ENCODE data around the gene TNPO2. TPM values are rescaled to one million over a fixed set of nuclear protein-coding genes. Genes with fewer than 3 reads are reported as not detected.
"Not testable (repeated sequence)": the region's sequence is repeated elsewhere in the genome, so short reads cannot be mapped to it uniquely, and the experiment has no call there.

TNPO2 gene
- total and polyA plus RNA-seq, 9 donors: 19.6 to 68.6 (median 55.8) TPM

GRCh38 chr19:12680034-12680433, 43.7 kb downstream of the TNPO2 start:
- DNase-seq: no peak
- peaks cover 2% of the 10 kb centered on the region for H3K4me1 ChIP-seq (ENCODE audit: control insufficient read depth, insufficient read depth, low read length)
- no peak overlapping the region for H3K4me3 ChIP-seq (ENCODE audit: low read length)
- H3K27ac ChIP-seq (ENCODE audit: low read length): no peak overlapping the region
- WGBS (ENCODE audit: insufficient coverage): 95% methylated on average over 8 of the region's 9 CpGs
- no peaks in the 10 kb centered on the region for H3K9me3 ChIP-seq (replicated peaks; ENCODE audit: control insufficient read depth, low read depth, low read length)
- no peaks in the 10 kb centered on the region for H3K27me3 ChIP-seq (ENCODE audit: control insufficient read depth, insufficient read depth, low read length)
- peaks cover 46% of the 10 kb centered on the region for H3K36me3 ChIP-seq (ENCODE audit: control insufficient read depth, insufficient read depth, low read length)

DNA sequence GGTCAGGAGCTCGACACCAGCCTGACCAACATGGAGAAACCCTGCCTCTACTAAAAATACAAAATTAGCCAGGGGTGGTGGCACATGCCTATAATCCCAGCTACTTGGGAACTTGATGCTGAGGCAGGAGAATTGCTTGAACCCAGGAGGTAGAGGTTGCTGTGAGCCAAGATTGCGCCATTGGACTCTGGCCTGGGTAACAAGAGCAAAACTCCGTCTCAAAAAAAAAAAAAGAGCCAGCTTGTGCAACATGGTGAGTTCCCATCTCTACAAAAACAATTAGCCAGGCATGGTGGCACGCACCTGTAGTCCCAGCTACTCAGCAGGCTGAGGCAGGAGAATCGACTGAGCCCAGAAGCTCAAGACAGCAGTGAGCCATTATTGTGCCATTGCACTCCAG, 45.7 kb downstream of the TNPO2 start:
- H3K9me3 ChIP-seq (replicated peaks; ENCODE audit: control insufficient read depth, low read depth, low read length); DNase-seq; H3K4me3 ChIP-seq (ENCODE audit: low read length); H3K4me1 ChIP-seq (ENCODE audit: control insufficient read depth, insufficient read depth, low read length); H3K27me3 ChIP-seq (ENCODE audit: control insufficient read depth, insufficient read depth, low read length); H3K27ac ChIP-seq (ENCODE audit: low read length): not testable (repeated sequence)
- H3K36me3 ChIP-seq (ENCODE audit: control insufficient read depth, insufficient read depth, low read length): peaks cover 61% of the 10 kb centered on the region
- WGBS (ENCODE audit: insufficient coverage): 85% methylated on average over 5 of the region's 5 CpGs

GRCh38 chr19:12676928-12677327, 46.8 kb downstream of the TNPO2 start:
- 78% methylated on average over 4 of the region's 12 CpGs for WGBS (ENCODE audit: insufficient coverage)
- no peak for DNase-seq
- no peaks in the 10 kb centered on the region for H3K9me3 ChIP-seq (replicated peaks; ENCODE audit: control insufficient read depth, low read depth, low read length)
- no peak overlapping the region for H3K4me3 ChIP-seq (ENCODE audit: low read length)
- H3K4me1 ChIP-seq (ENCODE audit: control insufficient read depth, insufficient read depth, low read length): peaks cover 2% of the 10 kb centered on the region
- no peaks in the 10 kb centered on the region for H3K27me3 ChIP-seq (ENCODE audit: control insufficient read depth, insufficient read depth, low read length)
- H3K27ac ChIP-seq (ENCODE audit: low read length): no peak overlapping the region
- H3K36me3 ChIP-seq (ENCODE audit: control insufficient read depth, insufficient read depth, low read length): peaks cover 71% of the 10 kb centered on the region

GRCh38 chr19:12676384-12676792, 47.3 kb downstream of the TNPO2 start:
- peaks cover 2% of the 10 kb centered on the region for H3K4me1 ChIP-seq (ENCODE audit: control insufficient read depth, insufficient read depth, low read length)
- H3K27me3 ChIP-seq (ENCODE audit: control insufficient read depth, insufficient read depth, low read length): no peaks in the 10 kb centered on the region
- H3K9me3 ChIP-seq (replicated peaks; ENCODE audit: control insufficient read depth, low read depth, low read length): no peaks in the 10 kb centered on the region
- H3K4me3 ChIP-seq (ENCODE audit: low read length): no peak overlapping the region
- no peak overlapping the region for H3K27ac ChIP-seq (ENCODE audit: low read length)
- H3K36me3 ChIP-seq (ENCODE audit: control insufficient read depth, insufficient read depth, low read length): peaks cover 72% of the 10 kb centered on the region
- WGBS (ENCODE audit: insufficient coverage): 10% methylated on average over 3 of the region's 4 CpGs
- peak; percentile 79 for DNase-seq

- no peaks in the 10 kb centered on the region for H3K9me3 ChIP-seq (replicated peaks; ENCODE audit: control insufficient read depth, low read depth, low read length)
- H3K27me3 ChIP-seq (ENCODE audit: control insufficient read depth, insufficient read depth, low read length): no peaks in the 10 kb centered on the region
- H3K36me3 ChIP-seq (ENCODE audit: control insufficient read depth, insufficient read depth, low read length): peaks cover 72% of the 10 kb centered on the region
- WGBS (ENCODE audit: insufficient coverage): 89% methylated on average over 14 of the region's 15 CpGs
- H3K4me1 ChIP-seq (ENCODE audit: control insufficient read depth, insufficient read depth, low read length): peaks cover 2% of the 10 kb centered on the region
- no peak overlapping the region for H3K4me3 ChIP-seq (ENCODE audit: low read length)
- H3K27ac ChIP-seq (ENCODE audit: low read length): no peak overlapping the region
- no peak for DNase-seq
These were observed 47.8 kb downstream of the TNPO2 start for GRCh38 chr19:12675940-12676339.

GRCh38 chr19:12675399-12675798, 48.3 kb downstream of the TNPO2 start:
- Histone ChIP-seq H3K36me3 (ENCODE audit: control insufficient read depth, insufficient read depth, low read length) (peaks cover 72% of the 10 kb centered on the region), H3K9me3 (replicated peaks; ENCODE audit: control insufficient read depth, low read depth, low read length) (no peaks in the 10 kb centered on the region), H3K4me3 (ENCODE audit: low read length) (no peak overlapping the region), H3K27ac (ENCODE audit: low read length) (no peak overlapping the region), H3K27me3 (ENCODE audit: control insufficient read depth, insufficient read depth, low read length) (no peaks in the 10 kb centered on the region), H3K4me1 (ENCODE audit: control insufficient read depth, insufficient read depth, low read length) (peaks cover 6% of the 10 kb centered on the region)
- DNase-seq: no peak
- 93% methylated on average over 7 of the region's 10 CpGs for WGBS (ENCODE audit: insufficient coverage)

GRCh38 chr19:12672744-12673143, 51.0 kb downstream of the TNPO2 start:
- H3K27ac ChIP-seq (ENCODE audit: low read length): no peak overlapping the region

DNA sequence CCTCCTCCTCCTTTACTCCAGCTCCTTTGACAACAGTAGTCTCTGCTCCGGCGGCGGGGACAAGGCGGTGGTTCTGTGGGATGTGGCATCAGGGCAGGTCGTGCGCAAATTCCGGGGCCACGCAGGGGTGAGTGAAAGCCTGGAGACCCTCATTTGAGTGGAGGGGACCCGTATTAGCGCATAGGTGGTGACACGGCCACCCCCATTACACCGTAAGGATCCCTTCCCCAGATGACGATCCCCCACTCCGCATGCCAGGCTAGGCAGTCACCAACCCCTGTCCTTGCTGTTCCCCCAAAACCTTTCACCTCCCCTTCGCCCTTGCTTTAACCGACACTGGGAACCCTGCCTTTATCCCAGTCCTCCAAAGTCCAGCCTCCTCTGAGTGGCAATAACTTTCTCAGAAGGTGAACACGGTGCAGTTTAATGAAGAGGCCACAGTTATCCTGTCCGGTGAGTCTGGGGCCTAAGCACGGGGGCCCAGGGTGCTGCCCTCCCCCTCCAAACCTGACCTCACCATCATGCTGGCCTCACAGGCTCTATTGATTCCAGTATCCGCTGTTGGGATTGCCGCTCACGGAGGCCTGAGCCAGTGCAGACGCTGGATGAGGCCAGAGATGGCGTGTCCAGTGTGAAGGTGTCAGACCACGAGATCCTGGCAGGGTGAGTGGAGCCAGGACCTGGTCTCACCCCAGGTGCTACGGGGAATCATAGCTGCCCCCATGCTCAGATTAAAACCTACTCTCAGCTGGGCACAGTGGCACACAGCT, 53.4 kb downstream of the TNPO2 start:
- WGBS (ENCODE audit: insufficient coverage): 56% methylated on average over 18 of the region's 26 CpGs
- Histone ChIP-seq H3K27ac (ENCODE audit: low read length) (peak overlapping the region; percentile 96), H3K4me1 (ENCODE audit: control insufficient read depth, insufficient read depth, low read length) (peaks cover 34% of the 10 kb centered on the region), H3K27me3 (ENCODE audit: control insufficient read depth, insufficient read depth, low read length) (no peaks in the 10 kb centered on the region), H3K4me3 (ENCODE audit: low read length) (peak overlapping the region; percentile 90), H3K9me3 (replicated peaks; ENCODE audit: control insufficient read depth, low read depth, low read length) (no peaks in the 10 kb centered on the region), H3K36me3 (ENCODE audit: control insufficient read depth, insufficient read depth, low read length) (peaks cover 38% of the 10 kb centered on the region)
- DNase-seq: no peak

More at GRCh38 chr19:12672744-12673143, 51.0 kb downstream of the TNPO2 start:
- H3K27me3 ChIP-seq (ENCODE audit: control insufficient read depth, insufficient read depth, low read length): no peaks in the 10 kb centered on the region
- peaks cover 19% of the 10 kb centered on the region for H3K4me1 ChIP-seq (ENCODE audit: control insufficient read depth, insufficient read depth, low read length)
- peaks cover 57% of the 10 kb centered on the region for H3K36me3 ChIP-seq (ENCODE audit: control insufficient read depth, insufficient read depth, low read length)
- 83% methylated on average over 4 of the region's 10 CpGs for WGBS (ENCODE audit: insufficient coverage)
- no peaks in the 10 kb centered on the region for H3K9me3 ChIP-seq (replicated peaks; ENCODE audit: control insufficient read depth, low read depth, low read length)
- DNase-seq: no peak
- H3K4me3 ChIP-seq (ENCODE audit: low read length): no peak overlapping the region

DNA sequence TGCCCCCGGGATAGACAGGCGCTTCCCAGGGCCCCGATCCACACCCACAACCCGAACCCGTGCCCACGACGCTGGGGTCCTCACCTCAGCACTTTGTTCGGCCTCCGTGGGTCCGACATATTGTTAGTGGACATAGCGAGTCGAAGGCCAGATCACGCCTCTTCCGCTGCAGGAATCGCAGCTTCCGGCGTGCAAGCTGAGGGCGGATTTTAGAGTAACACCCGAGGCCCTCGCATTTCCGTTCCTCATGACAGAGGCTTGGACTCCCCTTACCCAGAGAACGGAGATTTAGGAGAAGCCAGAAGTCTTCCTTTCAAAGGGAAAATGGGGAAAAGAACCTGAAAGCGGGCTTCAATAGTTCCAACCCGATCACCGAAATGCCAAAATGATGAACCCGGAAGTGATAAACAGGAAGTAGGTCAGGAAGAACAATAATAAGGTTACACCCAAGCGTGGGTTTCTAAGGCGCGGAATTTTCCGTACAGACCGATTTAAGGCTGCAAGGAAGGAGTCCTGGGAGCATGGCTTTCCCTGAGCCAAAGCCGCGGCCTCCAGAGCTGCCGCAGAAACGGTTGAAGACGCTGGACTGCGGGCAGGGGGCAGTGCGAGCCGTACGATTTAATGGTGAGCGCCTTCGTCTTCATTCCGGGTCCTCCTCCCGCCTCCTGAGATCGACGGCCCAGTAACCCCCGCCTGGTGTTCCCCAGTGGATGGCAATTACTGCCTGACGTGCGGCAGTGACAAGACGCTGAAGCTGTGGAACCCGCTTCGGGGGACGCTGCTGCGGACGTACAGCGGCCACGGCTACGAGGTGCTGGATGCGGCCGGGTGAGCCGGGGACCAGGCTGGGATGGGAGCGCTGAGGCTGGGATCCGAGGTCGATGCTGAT, 54.2 kb downstream of the TNPO2 start:
- Histone ChIP-seq H3K36me3 (ENCODE audit: control insufficient read depth, insufficient read depth, low read length) (peaks cover 41% of the 10 kb centered on the region), H3K4me1 (ENCODE audit: control insufficient read depth, insufficient read depth, low read length) (peaks cover 34% of the 10 kb centered on the region), H3K4me3 (ENCODE audit: low read length) (peak overlapping the region; percentile 90), H3K27me3 (ENCODE audit: control insufficient read depth, insufficient read depth, low read length) (no peaks in the 10 kb centered on the region), H3K27ac (ENCODE audit: low read length) (peak overlapping the region; percentile 96), H3K9me3 (replicated peaks; ENCODE audit: control insufficient read depth, low read depth, low read length) (no peaks in the 10 kb centered on the region)
- DNase-seq: peak; percentile 94
- under 1% methylated on average over 52 of the region's 64 CpGs for WGBS (ENCODE audit: insufficient coverage)

- peaks cover 39% of the 10 kb centered on the region for H3K36me3 ChIP-seq (ENCODE audit: control insufficient read depth, insufficient read depth, low read length)
- peak overlapping the region; percentile 90 for H3K4me3 ChIP-seq (ENCODE audit: low read length)
- WGBS (ENCODE audit: insufficient coverage): 0% methylated on average over 23 of the region's 24 CpGs
- H3K27me3 ChIP-seq (ENCODE audit: control insufficient read depth, insufficient read depth, low read length): no peaks in the 10 kb centered on the region
- no peaks in the 10 kb centered on the region for H3K9me3 ChIP-seq (replicated peaks; ENCODE audit: control insufficient read depth, low read depth, low read length)
- H3K27ac ChIP-seq (ENCODE audit: low read length): peak overlapping the region; percentile 96
- H3K4me1 ChIP-seq (ENCODE audit: control insufficient read depth, insufficient read depth, low read length): peaks cover 34% of the 10 kb centered on the region
- peak; percentile 82 for DNase-seq
These were observed 54.8 kb downstream of the TNPO2 start for GRCh38 chr19:12668932-12669269.
